Ovary (tissue), 10 donors: ENCODE results near the gene SMC1B. TPM values are rescaled to one million over a fixed set of nuclear protein-coding genes. Genes with fewer than 3 reads are reported as not detected.

Source experiments
- DNase-seq, 5 donors: peaks; one replicate each; pipeline ENCODE4 v3.0.0-alpha.2; 2019 to 2020
- H3K27ac ChIP-seq, 2 donors: fragments of 200-600 bp; one replicate each; pipeline versions ENCODE4 v1.5.1 to v1.8.0; 2019 to 2022
- H3K27me3 ChIP-seq: fragments of 200-600 bp; one replicate; pipeline ENCODE4 v1.8.0; 2022
- H3K36me3 ChIP-seq: fragments of 200-600 bp; sonication (generic); one replicate; pipeline ENCODE4 v1.5.1; 2019
- H3K4me1 ChIP-seq: one replicate; pipeline ENCODE4 v1.8.1; 2013; ENCODE audit warnings: mild to moderate bottlenecking, moderate library complexity; ENCODE audit not compliant: insufficient read depth
- H3K4me3 ChIP-seq: fragments of 200-600 bp; sonication (generic); one replicate; pipeline ENCODE4 v1.5.1; 2017
- H3K9me3 ChIP-seq, 2 donors: fragments of 200-600 bp in 1 of 2; sonication (generic) in 1 of 2; one replicate each; pipeline versions ENCODE4 v1.5.1 to v1.8.1; 2013 to 2019; ENCODE audit warnings: mild to moderate bottlenecking in 1 of 2, moderate library complexity in 1 of 2
- EP300 ChIP-seq: sonication (generic); formaldehyde crosslinking; IDR thresholded peaks from one replicate; pipeline ENCODE4 v1.6.1; 2017; ENCODE audit warnings: antibody characterized with exemption
- POLR2A ChIP-seq: fragments of 450-650 bp; IDR thresholded peaks from one replicate; pipeline ENCODE4 v1.6.1; 2017; ENCODE audit warnings: antibody characterized with exemption, mild to moderate bottlenecking, moderate library complexity
- WGBS, 3 donors: extraction: QIAGEN DNeasy Blood & Tissue Kit in 1 of 3; methylation state at CpG; one replicate each; pipeline versions ENCODE4 v1.1.5 to v1.1.7; 2013 to 2017; 5-methylcytosine and 5-hydroxymethylcytosine counted together
- intact Hi-C, 4 donors: fragments of 100-400 bp; cut with DNase I; formaldehyde crosslinking; loops; one replicate each; pipeline versions ENCODE4 v1.11.0 to v1.15.1; 2022 to 2023
- long read RNA-seq, 3 donors: library from polyadenylated mRNA in 2 of 3; unstranded in 2 of 3; transcript quantifications; one replicate each; pipeline ENCODE4 v2.0.0 and lab custom pipeline, GENCODE V29; 2021 to 2026
- polyA plus RNA-seq, 2 donors: library from polyadenylated mRNA; stranded (reverse); fragments of 200-250 nt in 1 of 2; fragments of 350-450 nt in 1 of 2; fragmentation: Illumina TruSeq in 1 of 2; extraction: RNeasy Lipid Tissue Mini Kit (QIAGEN cat#74804) in 1 of 2; gene quantifications; one replicate each; pipeline ENCODE4 v1.2.3, GENCODE V29; 2013 to 2014
- total RNA-seq, 7 donors: library from RNA; depleted of rRNA in 2 of 7; stranded (reverse); fragments of >200 nt in 2 of 7; fragmentation: NEBNext Ultra II Directional in 3 of 7; extraction: Animal tissue kit (Norgen Biotek cat#: 25700) in 3 of 7; gene quantifications; one replicate each; pipeline versions ENCODE4 v1.1.0 to v1.2.4, GENCODE V29; 2016 to 2023
- TF ChIP-seq, protein P1 (sequence below), 3 donors: fragments of 450-650 bp in 2 of 3; fragments of 200-600 bp in 1 of 3; IDR thresholded peaks; one replicate each; pipeline versions ENCODE4 v1.5.1 to v1.8.0; 2016 to 2022; ENCODE audit warnings: antibody characterized with exemption in 3 of 3, mild to moderate bottlenecking in 1 of 3
- donor health status: DM: no; HTN: no; CAD: no; lungs with moderate emphysema.
- donor health status: DM: no; HTN: no; CAD: no.
- donor health status: Bipolar disorder and iron deficiency.
- donor health status: DM: yes; HTN: yes; CAD: no.
- donor health status: DM: no; HTN: no; CAD: no.
- donor health status: DM: yes; HTN: yes; CAD: no.

Gene SMC1B, protein sequence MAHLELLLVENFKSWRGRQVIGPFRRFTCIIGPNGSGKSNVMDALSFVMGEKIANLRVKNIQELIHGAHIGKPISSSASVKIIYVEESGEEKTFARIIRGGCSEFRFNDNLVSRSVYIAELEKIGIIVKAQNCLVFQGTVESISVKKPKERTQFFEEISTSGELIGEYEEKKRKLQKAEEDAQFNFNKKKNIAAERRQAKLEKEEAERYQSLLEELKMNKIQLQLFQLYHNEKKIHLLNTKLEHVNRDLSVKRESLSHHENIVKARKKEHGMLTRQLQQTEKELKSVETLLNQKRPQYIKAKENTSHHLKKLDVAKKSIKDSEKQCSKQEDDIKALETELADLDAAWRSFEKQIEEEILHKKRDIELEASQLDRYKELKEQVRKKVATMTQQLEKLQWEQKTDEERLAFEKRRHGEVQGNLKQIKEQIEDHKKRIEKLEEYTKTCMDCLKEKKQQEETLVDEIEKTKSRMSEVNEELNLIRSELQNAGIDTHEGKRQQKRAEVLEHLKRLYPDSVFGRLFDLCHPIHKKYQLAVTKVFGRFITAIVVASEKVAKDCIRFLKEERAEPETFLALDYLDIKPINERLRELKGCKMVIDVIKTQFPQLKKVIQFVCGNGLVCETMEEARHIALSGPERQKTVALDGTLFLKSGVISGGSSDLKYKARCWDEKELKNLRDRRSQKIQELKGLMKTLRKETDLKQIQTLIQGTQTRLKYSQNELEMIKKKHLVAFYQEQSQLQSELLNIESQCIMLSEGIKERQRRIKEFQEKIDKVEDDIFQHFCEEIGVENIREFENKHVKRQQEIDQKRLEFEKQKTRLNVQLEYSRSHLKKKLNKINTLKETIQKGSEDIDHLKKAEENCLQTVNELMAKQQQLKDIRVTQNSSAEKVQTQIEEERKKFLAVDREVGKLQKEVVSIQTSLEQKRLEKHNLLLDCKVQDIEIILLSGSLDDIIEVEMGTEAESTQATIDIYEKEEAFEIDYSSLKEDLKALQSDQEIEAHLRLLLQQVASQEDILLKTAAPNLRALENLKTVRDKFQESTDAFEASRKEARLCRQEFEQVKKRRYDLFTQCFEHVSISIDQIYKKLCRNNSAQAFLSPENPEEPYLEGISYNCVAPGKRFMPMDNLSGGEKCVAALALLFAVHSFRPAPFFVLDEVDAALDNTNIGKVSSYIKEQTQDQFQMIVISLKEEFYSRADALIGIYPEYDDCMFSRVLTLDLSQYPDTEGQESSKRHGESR
- total RNA-seq: under 1 TPM in 1 of 7 donors, not detected in 6; 0.05 TPM
- under 1 TPM in 1 of 2 donors, not detected in 1; 0.04 TPM for polyA plus RNA-seq
- long read RNA-seq, donor 1: 0 reads
- long read RNA-seq, donor 2, full-length matches to known transcripts: 7 of 368 reads
- long read RNA-seq, donor 2, partial matches to known transcripts: 346 of 368 reads
- long read RNA-seq, donor 2, other reads (novel, unspliced or antisense): 15 of 368 reads
- long read RNA-seq, donor 3, partial matches to known transcripts: 0 of 1 reads
- long read RNA-seq, donor 3, other reads (novel, unspliced or antisense): 1 of 1 reads

DNA sequence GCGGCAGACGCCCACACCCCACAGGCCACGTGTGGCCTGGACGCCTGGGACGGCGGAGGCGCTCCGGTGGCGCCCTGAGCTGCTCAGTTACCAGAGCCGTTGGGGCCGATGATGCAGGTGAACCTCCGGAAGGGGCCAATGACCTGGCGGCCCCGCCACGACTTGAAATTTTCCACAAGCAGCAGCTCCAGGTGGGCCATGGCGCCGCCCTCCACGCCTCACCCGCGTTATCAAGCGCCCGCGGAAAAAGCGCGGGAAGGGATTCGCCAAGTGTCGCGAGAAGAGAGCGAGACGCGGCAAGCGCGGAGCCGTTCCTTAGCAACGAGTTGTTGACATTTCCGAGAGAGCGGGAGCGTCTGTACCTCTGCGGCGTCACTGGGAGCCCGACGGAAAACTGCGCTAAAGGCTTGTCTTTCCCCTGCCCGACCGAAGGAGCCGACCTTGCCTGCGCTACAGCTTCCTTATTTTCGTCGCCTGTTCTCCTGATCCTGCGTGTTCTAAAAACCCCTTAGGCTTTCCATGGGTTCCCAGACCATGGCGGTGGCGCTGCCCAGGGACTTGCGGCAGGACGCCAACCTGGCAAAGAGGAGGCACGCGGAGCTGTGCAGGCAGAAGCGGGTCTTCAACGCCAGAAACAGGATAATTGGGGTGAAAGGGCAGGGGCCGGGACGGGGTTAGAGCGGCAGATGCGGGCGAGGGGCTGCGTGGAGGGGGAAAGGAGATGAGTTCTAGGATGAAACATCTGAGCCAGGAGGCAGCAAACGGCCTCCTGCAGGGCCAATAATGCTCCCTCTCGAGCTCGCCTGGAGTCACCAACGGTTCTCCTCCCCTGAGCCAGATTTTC lies at the start of gene SMC1B, which contains the start of gene RIBC2:
Gene SMC1B (minus strand): TSS at position 232 of the 844 bp plus-strand sequence. CDS start 32 bp downstream, at position 200.
Gene RIBC2 (plus strand): TSS at position 326 of the 844 bp plus-strand sequence. CDS start 194 bp downstream, at position 520.
- no peaks in the 10 kb centered on the region for H3K9me3 ChIP-seq
- H3K27ac ChIP-seq: no peak within 1 kb of the TSS
- 6 to 9% (median 8%) methylated on average over 61 to 68 of the region's 68 CpGs for WGBS, 3 donors
- peak; percentile 27 for TF ChIP-seq POLR2A
- TF ChIP-seq, protein P1, sequence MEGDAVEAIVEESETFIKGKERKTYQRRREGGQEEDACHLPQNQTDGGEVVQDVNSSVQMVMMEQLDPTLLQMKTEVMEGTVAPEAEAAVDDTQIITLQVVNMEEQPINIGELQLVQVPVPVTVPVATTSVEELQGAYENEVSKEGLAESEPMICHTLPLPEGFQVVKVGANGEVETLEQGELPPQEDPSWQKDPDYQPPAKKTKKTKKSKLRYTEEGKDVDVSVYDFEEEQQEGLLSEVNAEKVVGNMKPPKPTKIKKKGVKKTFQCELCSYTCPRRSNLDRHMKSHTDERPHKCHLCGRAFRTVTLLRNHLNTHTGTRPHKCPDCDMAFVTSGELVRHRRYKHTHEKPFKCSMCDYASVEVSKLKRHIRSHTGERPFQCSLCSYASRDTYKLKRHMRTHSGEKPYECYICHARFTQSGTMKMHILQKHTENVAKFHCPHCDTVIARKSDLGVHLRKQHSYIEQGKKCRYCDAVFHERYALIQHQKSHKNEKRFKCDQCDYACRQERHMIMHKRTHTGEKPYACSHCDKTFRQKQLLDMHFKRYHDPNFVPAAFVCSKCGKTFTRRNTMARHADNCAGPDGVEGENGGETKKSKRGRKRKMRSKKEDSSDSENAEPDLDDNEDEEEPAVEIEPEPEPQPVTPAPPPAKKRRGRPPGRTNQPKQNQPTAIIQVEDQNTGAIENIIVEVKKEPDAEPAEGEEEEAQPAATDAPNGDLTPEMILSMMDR (IDR thresholded peaks at IDR 0.05): no peak
- no peaks in the 10 kb centered on the region for H3K36me3 ChIP-seq
- peak; percentile 74 to 88 (median 75) for DNase-seq
- H3K4me3 ChIP-seq: peak within 1 kb of the TSS; percentile 29
- no peaks in the 10 kb centered on the region for H3K27me3 ChIP-seq
- intact Hi-C loops: no loop called here
- peaks cover 8% of the 10 kb centered on the region for H3K4me1 ChIP-seq

DNA sequence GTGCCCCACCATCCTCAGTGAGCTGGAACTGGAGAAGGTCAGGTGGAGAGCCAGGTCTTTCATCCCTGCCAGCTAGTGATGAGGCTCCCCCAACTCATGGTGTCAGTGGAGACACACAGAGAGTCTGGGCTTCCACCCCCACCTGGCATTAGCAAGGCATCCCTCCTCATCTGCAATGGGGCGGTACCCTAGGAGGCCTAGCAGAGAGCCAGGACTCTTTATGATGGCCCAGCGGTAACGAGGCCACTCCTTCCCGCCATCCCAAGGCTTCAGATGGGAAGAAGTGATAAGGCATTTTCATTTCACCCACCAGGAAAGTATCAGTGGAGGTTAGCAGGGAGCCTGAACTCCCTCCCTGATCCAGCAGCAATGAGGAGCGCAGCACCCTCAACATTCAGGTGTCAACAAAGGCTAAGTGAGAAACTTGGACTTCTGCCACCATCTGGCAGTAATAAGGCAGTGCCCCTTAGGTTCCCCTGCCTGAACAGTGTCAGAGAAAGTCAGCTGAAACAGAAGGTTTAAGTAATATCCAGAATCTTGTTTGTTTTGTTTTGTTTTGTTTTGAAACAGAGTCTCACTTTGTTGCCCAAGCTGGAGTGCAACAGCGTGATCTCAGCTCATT lies 48.7 kb upstream of the SMC1B start:
- TF ChIP-seq EP300 (no peak), POLR2A (no peak)
- TF ChIP-seq, protein P1 (IDR thresholded peaks at IDR 0.05): no peak
- 89 to 93% (median 91%) methylated on average over 6 of the region's 6 CpGs for WGBS, 3 donors
- intact Hi-C loops: no loop called here
- Histone ChIP-seq H3K4me3 (no peak overlapping the region), H3K36me3 (no peaks in the 10 kb centered on the region), H3K27me3 (no peaks in the 10 kb centered on the region), H3K4me1 (peaks cover 4% of the 10 kb centered on the region), H3K27ac (no peak overlapping the region), H3K9me3 (no peaks in the 10 kb centered on the region)
- DNase-seq: no peak

DNA sequence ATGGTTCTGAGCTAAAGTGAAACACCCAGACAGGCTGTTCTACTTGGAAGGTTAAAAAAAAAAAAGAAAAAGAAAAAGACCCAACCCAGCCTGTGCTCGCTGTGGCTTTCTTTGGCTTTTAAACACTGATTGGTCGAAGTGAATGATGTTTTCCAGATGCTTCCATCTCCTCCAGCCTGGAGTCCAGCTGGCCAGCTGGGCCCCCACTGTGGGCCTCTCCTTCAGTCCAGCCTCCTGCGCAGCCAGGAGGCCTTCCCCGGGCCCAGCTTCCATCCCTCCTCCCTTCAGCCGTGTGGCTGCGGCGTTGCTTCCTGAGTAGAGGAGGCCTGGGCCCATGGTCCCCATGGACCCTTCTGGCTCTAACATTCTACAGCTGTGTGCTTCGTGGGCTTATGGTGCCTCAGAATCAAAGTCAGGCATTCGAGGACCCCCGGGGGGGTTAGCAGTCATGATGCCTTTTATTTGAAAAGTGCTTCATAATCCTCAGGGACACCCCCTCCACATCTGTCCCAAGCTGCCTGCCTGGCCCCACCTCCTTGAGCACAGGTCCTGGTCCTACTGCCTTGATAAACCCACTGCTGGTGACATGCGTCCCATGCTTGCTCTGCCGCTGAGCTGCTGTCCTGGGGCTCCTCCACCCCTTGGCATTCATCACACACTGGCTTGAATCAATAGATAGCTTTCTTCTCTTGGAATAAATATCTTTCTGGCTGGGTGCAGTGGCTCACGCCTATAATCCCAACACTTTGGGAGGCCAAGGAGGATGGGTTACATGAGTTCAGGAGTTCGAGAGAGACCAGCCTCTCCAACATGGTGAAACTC lies 47.1 kb upstream of the SMC1B start:
- Histone ChIP-seq H3K36me3 (no peaks in the 10 kb centered on the region), H3K4me1 (peaks cover 4% of the 10 kb centered on the region), H3K27ac (peak overlapping the region in 1 of 2 donors; percentile 66), H3K4me3 (no peak overlapping the region), H3K9me3 (no peaks in the 10 kb centered on the region), H3K27me3 (no peaks in the 10 kb centered on the region)
- intact Hi-C loops: no loop called here
- TF ChIP-seq EP300: no peak
- TF ChIP-seq, protein P1 (IDR thresholded peaks at IDR 0.05): peak in 1 of 3 donors; percentile 30
- DNase-seq: peak; percentile 63 to 83 (median 79)
- WGBS, 3 donors: 26 to 32% (median 31%) methylated on average over 14 of the region's 14 CpGs
